PC-9 (cell line): ENCODE measurements around the gene FAM241A. TPM values are rescaled to one million over a fixed set of nuclear protein-coding genes. Genes with fewer than 3 reads are reported as not detected.
A peak's percentile ranks its signal among the peaks of the same experiment; 100 is the strongest.

Source experiments
- BruUV-seq: library from RNA; stranded (reverse); fragments of 400-500 nt; replicated peaks from 2 replicates; lab custom pipeline; 2021; lab: Mats Ljungman, UMichigan
- CTCF ChIA-PET: fragments of 300-600 bp; sonication (Branson Sonifier 250); formaldehyde crosslinking; loops from one replicate; lab custom pipeline; 2022; ENCODE audit warnings: antibody characterized with exemption; lab: Charles Lee
- POLR2A ChIA-PET: fragments of 300-600 bp; sonication (Branson Sonifier 250); formaldehyde crosslinking; loops from one replicate; lab custom pipeline; 2022; ENCODE audit warnings: antibody characterized with exemption; ENCODE audit not compliant: unreplicated experiment; lab: Charles Lee
- DNase-seq, 2 experiments: peaks; one replicate each; pipeline versions ENCODE4 v3.0.0 to v3.0.0-alpha.2; 2015 to 2022; ENCODE audit warnings: mixed read lengths in 1 of 2
- H2AFZ ChIP-seq: fragments of 200-600 bp; sonication (generic); 2 replicates; pipeline ENCODE4 v1.8.1; 2017; ENCODE audit warnings: antibody characterized with exemption
- H3F3A ChIP-seq: fragments of 200-600 bp; sonication (generic); 2 replicates; pipeline ENCODE4 v1.8.1; 2017; ENCODE audit warnings: antibody characterized with exemption, mild to moderate bottlenecking, low read depth; ENCODE audit not compliant: insufficient read depth
- H3K27ac ChIP-seq: fragments of 200-600 bp; sonication (generic); 2 replicates; pipeline ENCODE4 v1.6.1; 2016; ENCODE audit warnings: mixed run types
- H3K27me3 ChIP-seq: fragments of 200-600 bp; sonication (generic); 2 replicates; pipeline ENCODE4 v1.6.1; 2016; ENCODE audit warnings: low read depth, mixed run types; ENCODE audit not compliant: insufficient read depth
- H3K36me3 ChIP-seq: fragments of 200-600 bp; sonication (generic); 2 replicates; pipeline ENCODE4 v1.6.1; 2016; ENCODE audit warnings: low read depth, mixed run types
- H3K4me1 ChIP-seq: fragments of 200-600 bp; sonication (generic); replicated peaks from 2 replicates; pipeline ENCODE4 v1.6.1; 2016; ENCODE audit warnings: mixed run types; ENCODE audit not compliant: insufficient read depth
- H3K4me2 ChIP-seq: fragments of 200-600 bp; sonication (generic); 2 replicates; pipeline ENCODE4 v1.6.1; 2017; ENCODE audit warnings: mixed run types
- H3K4me3 ChIP-seq: fragments of 200-600 bp; sonication (generic); 2 replicates; pipeline ENCODE4 v1.6.1; 2016; ENCODE audit warnings: mixed run types
- H3K79me2 ChIP-seq: fragments of 200-600 bp; sonication (generic); 2 replicates; pipeline ENCODE4 v1.6.1; 2017; ENCODE audit warnings: low read depth, mixed run types
- H3K9me2 ChIP-seq: fragments of 200-600 bp; sonication (generic); 2 replicates; pipeline ENCODE4 v1.8.1; 2017; ENCODE audit warnings: mild to moderate bottlenecking; ENCODE audit not compliant: insufficient read depth
- H3K9me3 ChIP-seq: fragments of 200-600 bp; sonication (generic); 2 replicates; pipeline ENCODE4 v1.8.1; 2016; ENCODE audit warnings: low read depth; ENCODE audit not compliant: insufficient read depth
- H4K20me1 ChIP-seq: fragments of 200-600 bp; sonication (generic); 2 replicates; pipeline ENCODE4 v1.8.1; 2017; ENCODE audit not compliant: insufficient read depth
- EZH2 ChIP-seq: fragments of 200-600 bp; sonication (generic); IDR thresholded peaks from 2 replicates; pipeline ENCODE4 v1.8.0; 2017; ENCODE audit warnings: antibody characterized with exemption, low read depth
- intact Hi-C: fragments of 100-400 bp; cut with micrococcal nuclease; formaldehyde crosslinking; loops from one replicate; pipeline ENCODE4 v1.10.0; 2022; ENCODE audit not compliant: unreplicated experiment
- total RNA-seq: library from RNA; stranded (reverse); gene quantifications from 2 replicates; pipeline ENCODE4 v1.2.3, GENCODE V29; 2021
- TF ChIP-seq, protein P1 (sequence below): fragments of 200-600 bp; sonication (generic); conservative IDR thresholded peaks from 2 replicates; pipeline ENCODE4 v1.6.1; 2017; ENCODE audit warnings: mixed run types, antibody characterized with exemption, mild to moderate bottlenecking, moderate library complexity

The FAM241A gene
- total RNA-seq, 1 experiment from 2014 or later = 1.4 TPM

DNA sequence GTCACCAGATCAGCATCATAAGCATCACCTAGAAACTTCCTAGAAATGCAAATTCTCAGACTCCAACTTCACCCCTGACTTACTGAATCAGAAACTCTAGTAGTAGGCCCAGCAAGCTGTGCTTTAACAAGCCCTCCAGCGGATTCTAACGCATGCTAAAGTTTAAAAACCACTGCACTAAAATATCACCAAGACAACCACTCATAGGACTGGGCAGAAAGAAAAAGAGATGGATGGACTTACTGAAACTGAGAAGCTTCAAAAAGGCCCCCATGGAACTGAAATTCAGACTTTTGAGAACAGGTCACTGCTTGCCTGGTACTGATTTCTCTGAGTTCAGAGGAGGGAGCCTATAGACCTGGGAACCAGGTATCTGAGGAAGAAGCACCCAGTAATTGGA lies 40.1 kb downstream of the FAM241A start:
- TF ChIP-seq EZH2 = no peak
- TF ChIP-seq, protein P1, sequence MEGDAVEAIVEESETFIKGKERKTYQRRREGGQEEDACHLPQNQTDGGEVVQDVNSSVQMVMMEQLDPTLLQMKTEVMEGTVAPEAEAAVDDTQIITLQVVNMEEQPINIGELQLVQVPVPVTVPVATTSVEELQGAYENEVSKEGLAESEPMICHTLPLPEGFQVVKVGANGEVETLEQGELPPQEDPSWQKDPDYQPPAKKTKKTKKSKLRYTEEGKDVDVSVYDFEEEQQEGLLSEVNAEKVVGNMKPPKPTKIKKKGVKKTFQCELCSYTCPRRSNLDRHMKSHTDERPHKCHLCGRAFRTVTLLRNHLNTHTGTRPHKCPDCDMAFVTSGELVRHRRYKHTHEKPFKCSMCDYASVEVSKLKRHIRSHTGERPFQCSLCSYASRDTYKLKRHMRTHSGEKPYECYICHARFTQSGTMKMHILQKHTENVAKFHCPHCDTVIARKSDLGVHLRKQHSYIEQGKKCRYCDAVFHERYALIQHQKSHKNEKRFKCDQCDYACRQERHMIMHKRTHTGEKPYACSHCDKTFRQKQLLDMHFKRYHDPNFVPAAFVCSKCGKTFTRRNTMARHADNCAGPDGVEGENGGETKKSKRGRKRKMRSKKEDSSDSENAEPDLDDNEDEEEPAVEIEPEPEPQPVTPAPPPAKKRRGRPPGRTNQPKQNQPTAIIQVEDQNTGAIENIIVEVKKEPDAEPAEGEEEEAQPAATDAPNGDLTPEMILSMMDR = no peak
- Histone ChIP-seq H2AFZ (no peak overlapping the region), H3K27me3 (no peaks in the 10 kb centered on the region), H3K4me2 (no peak overlapping the region), H3K4me3 (no peak overlapping the region), H3K9me3 (no peaks in the 10 kb centered on the region), H3K9me2 (no peaks in the 10 kb centered on the region), H3K36me3 (no peaks in the 10 kb centered on the region), H3K4me1 (no peaks in the 10 kb centered on the region), H3K27ac (no peak overlapping the region), H3K79me2 (no peaks in the 10 kb centered on the region; the same call in 1 of the 2 replicates), H4K20me1 (no peaks in the 10 kb centered on the region), H3F3A (peaks cover 21% of the 10 kb centered on the region; the same call in 1 of the 2 replicates)
- BruUV-seq = no TSS peak
- intact Hi-C loops = no loop called here
- CTCF ChIA-PET = no interaction called here
- no peak for DNase-seq
- POLR2A ChIA-PET = no interaction called here

DNA sequence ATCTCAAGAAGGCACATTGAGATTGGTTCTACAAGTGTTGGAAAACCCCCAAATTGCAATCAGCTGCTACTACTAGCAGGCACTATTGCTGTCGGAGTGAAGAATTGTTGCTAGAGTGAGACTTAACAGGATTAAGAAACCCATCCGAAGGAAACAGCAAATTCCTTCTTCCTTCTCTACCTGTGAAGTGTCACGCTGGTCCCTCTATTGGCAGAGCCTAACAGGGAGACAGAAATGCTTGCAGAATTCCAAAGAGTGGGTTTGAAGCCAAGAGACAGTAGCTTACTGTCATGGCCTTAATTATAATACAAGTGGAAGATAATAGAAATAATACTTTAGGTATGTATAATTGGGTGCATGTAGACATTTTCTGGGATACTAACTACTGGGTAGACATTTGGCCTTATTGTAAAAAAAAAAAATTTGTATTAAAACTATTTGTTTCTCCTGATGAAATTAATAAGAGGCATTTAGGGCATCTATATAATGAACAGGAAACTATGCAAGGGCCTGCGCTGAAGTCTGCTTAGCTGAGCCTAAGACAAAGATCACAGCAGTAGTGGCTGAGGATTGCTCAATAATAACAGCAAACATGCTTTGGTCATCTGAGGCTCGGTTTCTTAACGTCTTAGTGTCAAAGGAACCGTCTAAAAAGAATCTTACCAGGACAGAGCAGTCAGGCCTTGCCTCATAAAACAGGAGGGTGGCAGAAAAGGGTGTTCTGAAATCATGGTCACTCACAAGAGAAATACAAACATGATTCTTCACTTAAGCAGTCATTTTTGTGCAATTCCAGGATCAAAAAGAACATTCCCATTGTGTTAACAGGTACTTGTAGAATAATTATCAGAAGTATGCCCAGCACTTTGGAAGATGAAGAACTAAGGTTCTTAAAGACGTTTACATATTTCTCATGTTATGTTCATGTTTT lies 40.8 kb downstream of the FAM241A start:
- CTCF ChIA-PET = no interaction called here
- H3K4me2 ChIP-seq = no peak overlapping the region
- no TSS peak for BruUV-seq
- no peak overlapping the region for H3K4me3 ChIP-seq
- intact Hi-C loops = no loop called here
- H2AFZ ChIP-seq = no peak overlapping the region
- H4K20me1 ChIP-seq = no peaks in the 10 kb centered on the region
- peaks cover 18% of the 10 kb centered on the region; the same call in 1 of the 2 replicates for H3F3A ChIP-seq
- H3K9me2 ChIP-seq = no peaks in the 10 kb centered on the region
- no peaks in the 10 kb centered on the region for H3K9me3 ChIP-seq
- no peaks in the 10 kb centered on the region; the same call in 1 of the 2 replicates for H3K79me2 ChIP-seq
- H3K4me1 ChIP-seq = no peaks in the 10 kb centered on the region
- POLR2A ChIA-PET = no interaction called here
- no peaks in the 10 kb centered on the region for H3K27me3 ChIP-seq
- H3K36me3 ChIP-seq = no peaks in the 10 kb centered on the region
- no peak overlapping the region for H3K27ac ChIP-seq
- no peak for DNase-seq
- no peak for TF ChIP-seq EZH2
- TF ChIP-seq, protein P1 = no peak

DNA sequence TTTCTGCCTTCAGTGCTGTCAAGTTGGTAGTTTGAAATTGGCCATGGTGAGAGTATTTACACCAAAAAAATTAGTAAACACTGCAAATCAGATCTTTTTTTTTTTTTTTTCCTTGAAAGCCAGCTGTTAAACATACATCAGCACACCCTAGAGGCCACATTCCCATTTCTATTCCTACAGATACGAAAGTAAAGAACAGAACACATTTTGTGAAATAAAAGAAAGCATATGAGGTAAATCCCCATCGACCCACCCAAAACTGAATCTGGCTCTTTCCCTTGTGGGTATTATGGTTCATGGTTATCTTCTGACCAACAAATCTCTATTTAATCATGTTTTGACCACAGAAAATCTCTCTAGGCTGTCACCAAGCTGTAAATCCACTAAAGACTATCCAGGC lies 44.5 kb downstream of the FAM241A start:
- H3F3A ChIP-seq = 0 out of 2 replicates have a peak, but pooled peaks cover 13% of the 10 kb centered on the region
- no TSS peak for BruUV-seq
- intact Hi-C loops = loop anchor here (1.0 kb wide), 1 partner anchor 90 kb away; no protein-coding TSS in a partner anchor
- TF ChIP-seq, protein P1 = peak; percentile 47
- TF ChIP-seq EZH2 = no peak
- no peaks in the 10 kb centered on the region for H3K36me3 ChIP-seq
- H4K20me1 ChIP-seq = no peaks in the 10 kb centered on the region
- no peak overlapping the region for H2AFZ ChIP-seq
- CTCF ChIA-PET = no interaction called here
- POLR2A ChIA-PET = no interaction called here
- no peaks in the 10 kb centered on the region; the same call in 1 of the 2 replicates for H3K9me3 ChIP-seq
- no peaks in the 10 kb centered on the region for H3K9me2 ChIP-seq
- DNase-seq = peak in 1 of 2 experiments; percentile 44
- no peak overlapping the region for H3K4me2 ChIP-seq
- H3K4me1 ChIP-seq = no peaks in the 10 kb centered on the region
- peak overlapping the region; percentile 6; the same call in 1 of the 2 replicates for H3K27ac ChIP-seq
- H3K4me3 ChIP-seq = no peak overlapping the region
- H3K79me2 ChIP-seq = no peaks in the 10 kb centered on the region
- no peaks in the 10 kb centered on the region for H3K27me3 ChIP-seq
